Sigmoid colon (tissue), 7 donors: ENCODE measurements around the gene PAK4. TPM values are rescaled to one million over a fixed set of nuclear protein-coding genes. Genes with fewer than 3 reads are reported as not detected.

Experiments used
- DNase-seq: peaks from one replicate; pipeline ENCODE4 v3.0.0-alpha.2; 2019
- H3K27ac ChIP-seq, 4 donors: fragments of 200-600 bp; sonication (generic); one replicate each; pipeline ENCODE4 v1.5.1; 2016 to 2019; ENCODE audit warnings: mild to moderate bottlenecking in 1 of 4
- H3K27me3 ChIP-seq, 3 donors: fragments of 200-600 bp; sonication (generic); one replicate each; pipeline ENCODE4 v1.5.1; 2019; ENCODE audit warnings: mild to moderate bottlenecking in 1 of 3
- H3K36me3 ChIP-seq, 4 donors: fragments of 200-600 bp; sonication (generic); one replicate each; pipeline ENCODE4 v1.5.1; 2016 to 2019
- H3K4me1 ChIP-seq, 4 donors: fragments of 200-600 bp; sonication (generic); one replicate each; pipeline ENCODE4 v1.5.1; 2017 to 2019
- H3K4me3 ChIP-seq, 4 donors: fragments of 200-600 bp; sonication (generic); one replicate each; pipeline ENCODE4 v1.5.1; 2017 to 2019; ENCODE audit warnings: mild to moderate bottlenecking in 2 of 4, moderate library complexity in 1 of 4
- H3K9me3 ChIP-seq, 4 donors: fragments of 200-600 bp in 3 of 4; sonication (generic) in 3 of 4; one replicate each; pipeline versions ENCODE4 v1.5.1 to v1.6.1; 2013 to 2019
- CTCF ChIP-seq, 4 experiments: fragments of 450-650 bp in 3 of 4; fragments of 200-600 bp in 1 of 4; IDR thresholded peaks; one replicate each; pipeline ENCODE4 v1.5.1; 2016 to 2019; ENCODE audit warnings: antibody characterized with exemption in 4 of 4, mild to moderate bottlenecking in 3 of 4, moderate library complexity in 2 of 4
- EP300 ChIP-seq, 4 donors: sonication (generic); formaldehyde crosslinking; IDR thresholded peaks; one replicate each; pipeline ENCODE4 v1.6.1; 2017; ENCODE audit warnings: antibody characterized with exemption in 4 of 4
- POLR2A ChIP-seq, 2 donors: fragments of 450-650 bp; IDR thresholded peaks; one replicate each; pipeline ENCODE4 v1.6.1; 2016; ENCODE audit warnings: antibody characterized with exemption in 2 of 2, mild to moderate bottlenecking in 2 of 2, moderate library complexity in 2 of 2
- POLR2AphosphoS5 ChIP-seq, 4 donors: sonication (generic); formaldehyde crosslinking; IDR thresholded peaks; one replicate each; pipeline ENCODE4 v1.6.1; 2017; ENCODE audit warnings: antibody characterized with exemption in 4 of 4
- WGBS, 2 donors: extraction: QIAGEN DNeasy Blood & Tissue Kit; methylation state at CpG; one replicate each; pipeline ENCODE4 v1.1.7; 2013; 5-methylcytosine and 5-hydroxymethylcytosine counted together
- intact Hi-C: fragments of 100-400 bp; cut with DNase I; formaldehyde crosslinking; loops from one replicate; pipeline ENCODE4 v1.15.1; 2023
- polyA plus RNA-seq, 3 donors: library from polyadenylated mRNA; stranded (reverse); fragments of 200-250 nt; gene quantifications; one replicate each; pipeline ENCODE4 v1.2.3, GENCODE V29; 2013
- total RNA-seq, 4 donors: library from RNA; depleted of rRNA; stranded (reverse); fragments of >200 nt; gene quantifications; one replicate each; pipeline ENCODE4 v1.1.0, GENCODE V29; 2016
- donor health status: healthy with polysubstance abuse.
- donor health status: Bipolar disorder and iron deficiency.
- donor health status: healthy.

Gene PAK4
- total RNA-seq, result 10 to 100 TPM in 2 of 4 donors, 1 to 10 TPM in 2; 6.2 to 27.1 (median 9.3) TPM
- polyA plus RNA-seq, result 10 to 100 TPM; 42.1 to 62.0 (median 45.0) TPM

GRCh38 chr19:39125554-39126311, at the start of gene PAK4:
Gene PAK4, plus strand, starts transcription at chr19:39125786. Its CDS starts 43,768 bp downstream, at chr19:39169554.
- H3K36me3 ChIP-seq, result no peaks in the 10 kb centered on the region
- peak within 1 kb of the TSS; percentile 75 to 99 (median 96) for H3K4me3 ChIP-seq
- WGBS, 2 donors, result 1 to 2% methylated on average over 64 of the region's 64 CpGs
- peak; percentile 99 for DNase-seq
- intact Hi-C loops, result loop anchor here (2.0 to 10.0 kb wide), 4 partner anchors 19 to 791 kb away; partner anchors contain the start of genes CATSPERG, EID2B and RPS16
- peak within 1 kb of the TSS; percentile 81 to 90 (median 87) for H3K27ac ChIP-seq
- peaks cover 0 to 4% (median 0%) of the 10 kb centered on the region in 3 donors for H3K27me3 ChIP-seq
- H3K9me3 ChIP-seq, result no peaks in the 10 kb centered on the region
- H3K4me1 ChIP-seq, result peaks cover 0 to 56% (median 51%) of the 10 kb centered on the region in 4 donors
- TF ChIP-seq CTCF (IDR thresholded peaks at IDR 0.05), result no peak
- TF ChIP-seq POLR2A (IDR thresholded peaks at IDR 0.05), result peak in 1 of 2 donors; percentile 82
- TF ChIP-seq POLR2AphosphoS5 (IDR thresholded peaks at IDR 0.05), result peak; percentile 64 to 82 (median 78)
- no peak for TF ChIP-seq EP300 (IDR thresholded peaks at IDR 0.05)

- H3K4me3 ChIP-seq, result no peak overlapping the region
- no peaks in the 10 kb centered on the region for H3K4me1 ChIP-seq
- no peak overlapping the region for H3K27ac ChIP-seq
- TF ChIP-seq POLR2AphosphoS5 (IDR thresholded peaks at IDR 0.05) (no peak), POLR2A (IDR thresholded peaks at IDR 0.05) (no peak), CTCF (IDR thresholded peaks at IDR 0.05) (no peak), EP300 (IDR thresholded peaks at IDR 0.05) (no peak)
- H3K36me3 ChIP-seq, result no peaks in the 10 kb centered on the region
- DNase-seq, result no peak
- intact Hi-C loops, result no loop called here
- peaks cover 0 to 33% (median 22%) of the 10 kb centered on the region in 3 donors for H3K27me3 ChIP-seq
- H3K9me3 ChIP-seq, result no peaks in the 10 kb centered on the region
- 88 to 93% methylated on average over 11 of the region's 11 CpGs for WGBS, 2 donors
These were observed 48.3 kb upstream of the PAK4 start for GRCh38 chr19:39077323-39077722.

- Histone ChIP-seq H3K36me3 (no peaks in the 10 kb centered on the region), H3K27me3 (peaks cover 0 to 46% (median 31%) of the 10 kb centered on the region in 3 donors), H3K27ac (no peak overlapping the region), H3K4me3 (no peak overlapping the region), H3K9me3 (no peaks in the 10 kb centered on the region), H3K4me1 (peaks cover 0 to 6% (median 2%) of the 10 kb centered on the region in 4 donors)
- 39 to 74% methylated on average over 7 of the region's 7 CpGs for WGBS, 2 donors
- intact Hi-C loops, result no loop called here
- TF ChIP-seq CTCF (IDR thresholded peaks at IDR 0.05) (no peak), POLR2AphosphoS5 (IDR thresholded peaks at IDR 0.05) (no peak)
- no peak for DNase-seq
These were observed 47.0 kb upstream of the PAK4 start for GRCh38 chr19:39078436-39079200.

GRCh38 chr19:39080431-39080830, 45.2 kb upstream of the PAK4 start:
- Histone ChIP-seq H3K4me3 (no peak overlapping the region), H3K9me3 (no peaks in the 10 kb centered on the region), H3K27ac (no peak overlapping the region), H3K4me1 (peaks cover 0 to 13% (median 6%) of the 10 kb centered on the region in 4 donors), H3K36me3 (no peaks in the 10 kb centered on the region), H3K27me3 (peaks cover 11 to 60% (median 49%) of the 10 kb centered on the region in 3 donors)
- intact Hi-C loops, result no loop called here
- TF ChIP-seq EP300 (IDR thresholded peaks at IDR 0.05), result no peak
- no peak for TF ChIP-seq CTCF (IDR thresholded peaks at IDR 0.05)
- TF ChIP-seq POLR2AphosphoS5 (IDR thresholded peaks at IDR 0.05), result no peak
- TF ChIP-seq POLR2A (IDR thresholded peaks at IDR 0.05), result no peak
- WGBS, 2 donors, result 38 to 60% methylated on average over 3 of the region's 3 CpGs
- no peak for DNase-seq
